CD4-positive, alpha-beta memory T cell (primary cell): ENCODE data around the gene TMEM179. TPM values are rescaled to one million over a fixed set of nuclear protein-coding genes. Genes with fewer than 3 reads are reported as not detected.
A peak's percentile ranks its signal among the peaks of the same experiment; 100 is the strongest.

ENCODE experiments used
- CTCF ChIA-PET: fragments of 350-600 bp; sonication (Branson Sonifier 250); formaldehyde crosslinking; loops from one replicate; lab custom pipeline; 2021; ENCODE audit warnings: inconsistent platforms; ENCODE audit not compliant: partially characterized antibody; lab: Charles Lee
- POLR2A ChIA-PET: fragments of 350-600 bp; sonication (Branson Sonifier 250); formaldehyde crosslinking; loops from one replicate; lab custom pipeline; 2021; ENCODE audit not compliant: partially characterized antibody; lab: Charles Lee
- DNase-seq, 5 donors: peaks; one replicate each; pipeline versions ENCODE4 v3.0.0 to v3.0.0-alpha.2; 2020 to 2022; ENCODE audit warnings: mixed read lengths in 1 of 5
- H3K27ac ChIP-seq: one replicate; pipeline ENCODE4 v1.7.0; 2013; ENCODE audit warnings: low read depth, low read length
- H3K27me3 ChIP-seq: 2 replicates; pipeline ENCODE4 v1.7.0; 2013; ENCODE audit warnings: mild to moderate bottlenecking, low read length, moderate library complexity; ENCODE audit not compliant: insufficient read depth
- H3K36me3 ChIP-seq: 2 replicates; pipeline ENCODE4 v1.7.0; 2013; ENCODE audit warnings: mild to moderate bottlenecking, low read length, moderate library complexity; ENCODE audit not compliant: insufficient read depth
- H3K4me1 ChIP-seq: 2 replicates; pipeline ENCODE4 v1.7.0; 2013; ENCODE audit warnings: mild to moderate bottlenecking, low read length, moderate library complexity; ENCODE audit not compliant: insufficient read depth
- H3K4me3 ChIP-seq, 2 donors: one replicate each; pipeline ENCODE4 v1.7.0; 2013; ENCODE audit warnings: low read length in 2 of 2, mild to moderate bottlenecking in 1 of 2
- H3K9me3 ChIP-seq, 2 donors: one replicate each; pipeline ENCODE4 v1.7.0; 2013; ENCODE audit warnings: low read length in 2 of 2, control low read depth in 1 of 2; ENCODE audit not compliant: control insufficient read depth in 1 of 2
- H3K27ac Mint-ChIP-seq, 7 donors: one replicate each; pipeline ENCODE4 v1.8.0; 2020 to 2021; ENCODE audit warnings: mixed read lengths in 7 of 7, mild to moderate bottlenecking in 6 of 7, inconsistent platforms in 3 of 7, moderate library complexity in 3 of 7
- H3K27me3 Mint-ChIP-seq, 2 donors: one replicate each; pipeline ENCODE4 v1.8.0; 2020 to 2021; ENCODE audit warnings: mixed read lengths in 2 of 2
- H3K36me3 Mint-ChIP-seq, 2 donors: one replicate each; pipeline ENCODE4 v1.8.0; 2020 to 2021; ENCODE audit warnings: mixed read lengths in 2 of 2, inconsistent platforms in 1 of 2, mild to moderate bottlenecking in 1 of 2
- H3K4me1 Mint-ChIP-seq, 4 donors: one replicate each; pipeline ENCODE4 v1.8.0; 2020 to 2021; ENCODE audit warnings: mixed read lengths in 4 of 4, mild to moderate bottlenecking in 1 of 4
- H3K4me3 Mint-ChIP-seq, 8 donors: one replicate each; pipeline ENCODE4 v1.8.0; 2020 to 2021; ENCODE audit warnings: mixed read lengths in 8 of 8, mild to moderate bottlenecking in 7 of 8, moderate library complexity in 6 of 8, inconsistent platforms in 3 of 8
- H3K9me3 Mint-ChIP-seq, 8 donors: one replicate each; pipeline ENCODE4 v1.8.0; 2020 to 2021; ENCODE audit warnings: mixed read lengths in 8 of 8, mild to moderate bottlenecking in 5 of 8, inconsistent platforms in 3 of 8, moderate library complexity in 1 of 8
- intact Hi-C: fragments of 100-400 bp; cut with micrococcal nuclease; formaldehyde crosslinking; loops from one replicate; pipeline ENCODE4 v1.15.1; 2023
- polyA plus RNA-seq, 2 donors: library from polyadenylated mRNA; unstranded; fragments of 300-500 nt; fragmentation: Illumina TruSeq; gene quantifications; one replicate each; pipeline ENCODE4 v1.2.3, GENCODE V29; 2021
- total RNA-seq, 2 experiments: library from RNA; stranded (reverse); gene quantifications; one replicate each; pipeline ENCODE4 v1.2.3, GENCODE V29; 2021

TMEM179 gene
- total and polyA plus RNA-seq, 4 experiments from 2014 or later, result not detected

DNA sequence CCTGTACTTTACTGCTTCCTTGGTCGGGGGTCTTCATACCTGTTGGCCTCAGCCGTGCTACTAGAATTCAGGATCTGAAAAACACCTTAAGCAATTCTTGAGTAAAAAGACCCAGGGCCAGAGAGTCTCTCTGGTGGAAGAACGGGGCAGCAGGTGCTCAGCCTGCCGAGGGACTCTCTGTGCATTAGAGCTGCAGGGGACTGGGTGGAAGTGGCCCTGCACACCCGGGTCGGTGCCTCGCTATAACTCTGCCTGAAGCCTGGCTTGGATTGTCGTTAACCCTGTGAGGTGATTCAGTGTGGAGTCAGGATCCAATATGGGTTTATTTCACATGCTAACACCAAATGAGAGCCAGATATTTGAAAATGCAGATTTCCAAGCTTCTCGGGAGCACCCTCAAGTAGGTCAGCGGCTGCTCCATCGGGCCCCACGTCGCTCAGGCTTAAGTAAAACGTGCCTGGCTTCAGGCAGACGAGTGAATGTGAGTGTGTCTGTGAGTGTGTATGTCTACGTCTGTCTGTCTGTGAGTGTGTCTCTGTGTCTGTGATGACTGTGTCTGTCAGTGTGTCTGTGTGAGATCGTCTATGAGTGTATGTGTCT lies 60.1 kb downstream of the TMEM179 start:
- H3K27me3 ChIP-seq, result no peaks in the 10 kb centered on the region
- H3K27ac Mint-ChIP-seq, result peak overlapping the region in 1 of 7 donors; percentile 1
- ChIA-PET CTCF (no interaction called here), POLR2A (no interaction called here)
- H3K27ac ChIP-seq, result no peak overlapping the region
- no peaks in the 10 kb centered on the region for H3K36me3 Mint-ChIP-seq
- H3K36me3 ChIP-seq, result no peaks in the 10 kb centered on the region
- H3K4me3 Mint-ChIP-seq, result no peak overlapping the region
- H3K9me3 ChIP-seq, result no peaks in the 10 kb centered on the region
- intact Hi-C loops, result no loop called here
- H3K27me3 Mint-ChIP-seq, result peaks cover 14 to 25% of the 10 kb centered on the region in 2 donors
- no peak for DNase-seq
- H3K9me3 Mint-ChIP-seq, result no peaks in the 10 kb centered on the region
- no peaks in the 10 kb centered on the region for H3K4me1 Mint-ChIP-seq
- H3K4me1 ChIP-seq, result no peaks in the 10 kb centered on the region
- H3K4me3 ChIP-seq, result no peak overlapping the region

DNA sequence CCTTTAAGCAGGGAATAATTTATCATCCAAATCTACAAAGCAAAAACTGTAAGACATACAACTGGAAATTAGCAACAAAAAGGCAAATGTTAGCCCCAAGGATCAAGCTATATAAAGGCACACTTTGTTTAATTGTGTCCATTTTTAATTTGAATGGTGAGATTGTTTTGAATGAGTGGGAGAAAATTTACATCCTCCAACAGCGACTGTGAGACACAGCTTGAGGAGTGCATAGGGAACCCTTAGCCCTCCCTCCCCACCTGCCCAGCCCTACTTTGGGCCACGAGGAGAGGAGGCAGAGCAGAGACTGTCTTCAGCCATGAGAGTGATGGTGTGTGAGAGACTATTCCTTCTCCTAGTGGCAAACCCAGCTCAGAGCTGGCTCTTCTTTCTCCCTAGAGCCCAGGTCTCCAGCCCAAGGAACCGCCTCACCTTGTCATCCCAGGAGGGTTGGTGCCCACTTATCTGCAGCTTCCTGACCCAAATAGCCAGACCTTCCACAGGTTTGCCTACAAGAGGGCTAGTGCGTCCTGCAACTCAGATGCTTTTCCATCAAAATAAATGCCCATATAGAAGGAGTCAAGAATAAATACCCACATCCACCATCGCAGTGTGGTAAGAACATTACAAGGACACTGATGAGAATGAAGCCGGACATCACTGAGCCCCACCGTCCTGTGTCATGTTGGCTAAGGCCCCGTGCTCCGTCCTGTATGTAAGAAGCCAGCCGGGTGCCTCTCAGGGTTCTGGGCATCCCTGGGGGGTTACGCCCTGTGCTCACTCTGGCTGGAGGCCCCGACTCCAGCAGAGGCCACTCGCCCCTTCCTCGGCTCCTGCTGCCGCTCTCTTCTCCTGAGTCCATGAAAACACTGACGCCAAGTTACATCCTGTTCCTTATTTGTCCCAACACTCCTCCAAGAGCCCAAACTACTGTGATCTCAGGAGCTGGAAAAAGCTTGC lies 61.4 kb downstream of the TMEM179 start:
- Histone ChIP-seq H3K4me1 (peaks cover 2% of the 10 kb centered on the region), H3K4me3 (no peak overlapping the region), H3K27me3 (no peaks in the 10 kb centered on the region), H3K27ac (no peak overlapping the region), H3K9me3 (no peaks in the 10 kb centered on the region), H3K36me3 (no peaks in the 10 kb centered on the region)
- POLR2A ChIA-PET, result no interaction called here
- Mint-ChIP-seq H3K4me1 (peaks cover 0 to 3% (median under 1%) of the 10 kb centered on the region in 4 donors), H3K36me3 (no peaks in the 10 kb centered on the region), H3K4me3 (peak overlapping the region in 1 of 8 donors; percentile 1), H3K27me3 (peaks cover 14 to 22% of the 10 kb centered on the region in 2 donors), H3K9me3 (no peaks in the 10 kb centered on the region), H3K27ac (no peak overlapping the region)
- CTCF ChIA-PET, result no interaction called here
- no peak for DNase-seq
- intact Hi-C loops, result no loop called here

DNA sequence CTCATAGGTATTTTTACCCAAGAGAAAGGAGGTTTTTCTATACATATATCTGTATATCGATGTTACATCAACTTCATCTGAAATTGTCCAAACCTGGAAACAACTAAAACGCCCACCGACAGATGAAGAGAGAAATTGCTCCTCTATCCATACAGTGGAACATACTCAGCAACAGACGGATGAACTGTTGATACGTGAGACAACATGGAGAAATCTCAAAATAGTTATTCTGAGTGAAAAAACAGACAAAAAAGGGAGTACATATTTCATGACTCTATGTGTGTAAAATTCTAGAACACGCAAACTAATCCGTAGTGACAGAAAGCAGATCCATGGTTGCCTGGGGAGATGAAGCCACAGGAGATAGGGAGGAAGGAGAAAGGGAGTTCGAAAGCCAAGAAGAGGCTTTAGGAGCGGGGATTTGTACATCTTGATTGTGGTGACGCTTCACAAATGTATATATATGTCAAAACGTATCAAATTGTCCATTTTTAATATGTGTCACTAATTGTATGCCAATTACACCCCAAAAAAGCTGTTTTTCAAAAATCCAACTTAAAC lies 62.6 kb downstream of the TMEM179 start:
- CTCF ChIA-PET, result no interaction called here
- DNase-seq, result no peak
- H3K4me3 ChIP-seq, result no peak overlapping the region
- H3K27ac Mint-ChIP-seq, result no peak overlapping the region
- H3K27ac ChIP-seq, result no peak overlapping the region
- H3K4me1 ChIP-seq, result peaks cover 10% of the 10 kb centered on the region
- peaks cover 14 to 20% of the 10 kb centered on the region in 2 donors for H3K27me3 Mint-ChIP-seq
- H3K36me3 ChIP-seq, result no peaks in the 10 kb centered on the region
- POLR2A ChIA-PET, result no interaction called here
- H3K9me3 Mint-ChIP-seq, result no peaks in the 10 kb centered on the region
- H3K4me1 Mint-ChIP-seq, result peaks cover 2 to 7% (median 4%) of the 10 kb centered on the region in 4 donors
- no peaks in the 10 kb centered on the region for H3K27me3 ChIP-seq
- no peak overlapping the region for H3K4me3 Mint-ChIP-seq
- H3K36me3 Mint-ChIP-seq, result no peaks in the 10 kb centered on the region
- H3K9me3 ChIP-seq, result no peaks in the 10 kb centered on the region
- intact Hi-C loops, result no loop called here

Other genes starting within 250 kb of the TMEM179 start
- gene C14orf180, start 25.0 kb downstream of the TMEM179 start, total RNA-seq, result not detected
- gene C14orf180, start 25.0 kb downstream of the TMEM179 start, polyA plus RNA-seq, result not detected
- 10 to 100 TPM; 93.1 to 96.8 TPM for gene INF2, start 84.8 kb upstream of the TMEM179 start, total RNA-seq
- 10 to 100 TPM in 1 of 2 donors, 1 to 10 TPM in 1; 4.0 to 11.6 TPM for gene INF2, start 84.8 kb upstream of the TMEM179 start, polyA plus RNA-seq
- 1 to 10 TPM; 1.5 TPM for gene ADSS1, start 119.5 kb upstream of the TMEM179 start, total RNA-seq
- gene ADSS1, start 119.5 kb upstream of the TMEM179 start, polyA plus RNA-seq, result 1 to 10 TPM in 1 of 2 donors, under 1 TPM in 1; 0.16 to 1.8 TPM
- 10 to 100 TPM; 69.3 to 80.2 TPM for gene SIVA1, start 148.4 kb upstream of the TMEM179 start, total RNA-seq
- 100 to 1,000 TPM; 208 to 266 TPM for gene SIVA1, start 148.4 kb upstream of the TMEM179 start, polyA plus RNA-seq
- gene AKT1, start 191.0 kb upstream of the TMEM179 start, total RNA-seq, result 10 to 100 TPM; 88.7 to 90.5 TPM
- gene AKT1, start 191.0 kb upstream of the TMEM179 start, polyA plus RNA-seq, result 10 to 100 TPM in 1 of 2 donors, 1 to 10 TPM in 1; 5.3 to 23.5 TPM
- gene ZBTB42, start 196.3 kb upstream of the TMEM179 start, total RNA-seq, result 10 to 100 TPM; 11.6 to 12.3 TPM
- 1 to 10 TPM; 2.0 to 2.1 TPM for gene ZBTB42, start 196.3 kb upstream of the TMEM179 start, polyA plus RNA-seq